Stomach (tissue), 4 donors: Measurements from ENCODE around the gene GNG7.

ENCODE experiments used
- CTCF ChIP-seq, 7 experiments: fragments of 450-650 bp in 4 of 7; fragments of 200-600 bp in 3 of 7; sonication (generic) in 3 of 7; IDR thresholded peaks; one replicate each; pipeline ENCODE4 v1.5.1; 2016 to 2019; ENCODE audit warnings: antibody characterized with exemption in 7 of 7, control low read depth in 2 of 7, mild to moderate bottlenecking in 1 of 7
- EP300 ChIP-seq: sonication (generic); formaldehyde crosslinking; IDR thresholded peaks from one replicate; pipeline ENCODE4 v1.6.1; 2017; ENCODE audit warnings: antibody characterized with exemption
- POLR2A ChIP-seq, 4 donors: fragments of 450-650 bp; IDR thresholded peaks; one replicate each; pipeline ENCODE4 v1.6.1; 2016; ENCODE audit warnings: antibody characterized with exemption in 4 of 4, control low read depth in 2 of 4, mild to moderate bottlenecking in 1 of 4, moderate library complexity in 1 of 4
- POLR2AphosphoS5 ChIP-seq, 3 donors: sonication (generic); formaldehyde crosslinking; IDR thresholded peaks; one replicate each; pipeline ENCODE4 v1.6.1; 2016; ENCODE audit warnings: antibody characterized with exemption in 3 of 3

- no peak for TF ChIP-seq CTCF (IDR thresholded peaks at IDR 0.05)
- no peak for TF ChIP-seq POLR2A (IDR thresholded peaks at IDR 0.05)
- no peak for TF ChIP-seq EP300
- no peak for TF ChIP-seq POLR2AphosphoS5 (IDR thresholded peaks at IDR 0.05)
Measured at GRCh38 chr19:2523630-2524311, 178.7 kb downstream of the GNG7 start.
